ENCODE data around the gene ZCRB1. TPM values are rescaled to one million over a fixed set of nuclear protein-coding genes. Genes with fewer than 3 reads are reported as not detected.

The ZCRB1 gene
- total RNA-seq, 1 donor from 2014 or later, result 59.4 TPM

DNA sequence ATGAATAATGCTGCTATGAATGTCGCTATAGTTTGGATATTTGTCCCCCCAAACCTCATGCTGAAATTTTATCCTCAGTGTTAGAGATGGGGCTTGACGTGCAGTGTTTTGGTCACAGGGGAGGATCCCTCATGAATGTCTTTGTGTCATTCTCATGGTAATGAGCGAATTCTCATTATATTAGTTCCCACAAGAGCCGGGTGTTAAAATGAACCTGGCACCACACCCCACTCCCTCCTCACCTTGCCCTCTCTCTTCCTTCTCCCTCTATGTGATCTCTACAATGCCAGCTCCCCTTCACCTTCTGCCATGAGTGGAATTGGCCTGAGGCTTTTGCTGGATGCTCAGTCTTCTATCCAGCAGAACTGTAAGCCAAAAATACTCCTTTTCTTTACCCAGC lies 50.4 kb downstream of the ZCRB1 start:
- no peaks in the 10 kb centered on the region for H3K27me3 Mint-ChIP-seq (ENCODE audit: low read depth)
- no peaks in the 10 kb centered on the region for H3K36me3 Mint-ChIP-seq (ENCODE audit: low read depth)
- peaks cover 3% of the 10 kb centered on the region for H3K9me3 Mint-ChIP-seq
- TF ChIP-seq, protein P1, sequence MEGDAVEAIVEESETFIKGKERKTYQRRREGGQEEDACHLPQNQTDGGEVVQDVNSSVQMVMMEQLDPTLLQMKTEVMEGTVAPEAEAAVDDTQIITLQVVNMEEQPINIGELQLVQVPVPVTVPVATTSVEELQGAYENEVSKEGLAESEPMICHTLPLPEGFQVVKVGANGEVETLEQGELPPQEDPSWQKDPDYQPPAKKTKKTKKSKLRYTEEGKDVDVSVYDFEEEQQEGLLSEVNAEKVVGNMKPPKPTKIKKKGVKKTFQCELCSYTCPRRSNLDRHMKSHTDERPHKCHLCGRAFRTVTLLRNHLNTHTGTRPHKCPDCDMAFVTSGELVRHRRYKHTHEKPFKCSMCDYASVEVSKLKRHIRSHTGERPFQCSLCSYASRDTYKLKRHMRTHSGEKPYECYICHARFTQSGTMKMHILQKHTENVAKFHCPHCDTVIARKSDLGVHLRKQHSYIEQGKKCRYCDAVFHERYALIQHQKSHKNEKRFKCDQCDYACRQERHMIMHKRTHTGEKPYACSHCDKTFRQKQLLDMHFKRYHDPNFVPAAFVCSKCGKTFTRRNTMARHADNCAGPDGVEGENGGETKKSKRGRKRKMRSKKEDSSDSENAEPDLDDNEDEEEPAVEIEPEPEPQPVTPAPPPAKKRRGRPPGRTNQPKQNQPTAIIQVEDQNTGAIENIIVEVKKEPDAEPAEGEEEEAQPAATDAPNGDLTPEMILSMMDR (conservative IDR thresholded peaks at IDR 0.05), result no peak
- no peak for DNase-seq (ENCODE audit: low read depth, low spot score)
- peaks cover 6% of the 10 kb centered on the region for H3K4me1 Mint-ChIP-seq
- no peak overlapping the region for H3K27ac Mint-ChIP-seq (ENCODE audit: unreplicated experiment)
- H3K4me3 Mint-ChIP-seq, result no peak overlapping the region

DNA sequence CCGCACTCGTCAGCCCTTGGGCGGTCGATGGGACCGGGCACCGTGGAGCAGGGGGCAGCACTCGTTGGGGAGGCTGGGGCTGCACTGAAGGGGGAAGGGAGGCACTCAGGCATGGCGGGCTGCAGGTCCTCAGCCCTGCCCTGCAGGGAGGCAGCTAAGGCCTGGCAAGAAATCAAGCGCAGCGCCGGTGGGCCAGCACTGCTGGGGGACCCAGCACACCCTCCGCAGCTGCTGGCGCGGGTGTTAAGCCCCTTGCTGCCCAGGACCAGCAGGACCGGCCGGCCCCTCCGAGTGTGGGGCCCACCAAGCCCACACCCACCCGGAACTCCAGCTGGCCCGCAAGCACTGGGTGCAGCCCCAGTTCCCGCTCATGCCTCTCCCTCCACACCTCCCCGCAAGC lies 52.2 kb downstream of the ZCRB1 start:
- Mint-ChIP-seq H3K27me3 (ENCODE audit: low read depth) (no peaks in the 10 kb centered on the region), H3K27ac (ENCODE audit: unreplicated experiment) (no peak overlapping the region), H3K9me3 (peaks cover 3% of the 10 kb centered on the region), H3K36me3 (ENCODE audit: low read depth) (no peaks in the 10 kb centered on the region), H3K4me3 (no peak overlapping the region), H3K4me1 (peaks cover 6% of the 10 kb centered on the region)
- DNase-seq (ENCODE audit: low read depth, low spot score), result no peak
- TF ChIP-seq, protein P1 (conservative IDR thresholded peaks at IDR 0.05), result no peak

DNA sequence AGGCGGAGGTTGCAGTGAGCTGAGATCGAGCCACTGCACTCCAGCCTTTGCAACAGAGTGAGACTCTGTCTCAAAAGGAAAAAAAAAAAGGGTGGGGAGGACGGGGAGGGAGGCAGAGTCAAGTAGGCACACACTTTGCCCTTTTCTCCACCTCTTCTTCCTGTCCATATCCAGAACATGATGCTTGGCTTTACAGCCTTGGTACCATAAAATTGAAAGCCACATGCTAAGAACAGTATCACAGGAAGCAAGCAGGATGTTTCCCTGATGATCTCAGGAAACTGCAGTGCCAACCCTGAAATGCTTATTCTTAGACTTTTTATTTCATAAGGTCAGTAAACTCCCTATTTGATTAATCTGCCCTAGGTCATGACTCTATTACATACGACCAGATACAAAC lies 55.3 kb downstream of the ZCRB1 start:
- no peak for DNase-seq (ENCODE audit: low read depth, low spot score)
- Mint-ChIP-seq H3K36me3 (ENCODE audit: low read depth) (no peaks in the 10 kb centered on the region), H3K27ac (ENCODE audit: unreplicated experiment) (no peak overlapping the region), H3K4me1 (peaks cover 6% of the 10 kb centered on the region), H3K4me3 (no peak overlapping the region), H3K9me3 (peaks cover 3% of the 10 kb centered on the region), H3K27me3 (ENCODE audit: low read depth) (no peaks in the 10 kb centered on the region)
- TF ChIP-seq, protein P1 (conservative IDR thresholded peaks at IDR 0.05), result no peak

DNA sequence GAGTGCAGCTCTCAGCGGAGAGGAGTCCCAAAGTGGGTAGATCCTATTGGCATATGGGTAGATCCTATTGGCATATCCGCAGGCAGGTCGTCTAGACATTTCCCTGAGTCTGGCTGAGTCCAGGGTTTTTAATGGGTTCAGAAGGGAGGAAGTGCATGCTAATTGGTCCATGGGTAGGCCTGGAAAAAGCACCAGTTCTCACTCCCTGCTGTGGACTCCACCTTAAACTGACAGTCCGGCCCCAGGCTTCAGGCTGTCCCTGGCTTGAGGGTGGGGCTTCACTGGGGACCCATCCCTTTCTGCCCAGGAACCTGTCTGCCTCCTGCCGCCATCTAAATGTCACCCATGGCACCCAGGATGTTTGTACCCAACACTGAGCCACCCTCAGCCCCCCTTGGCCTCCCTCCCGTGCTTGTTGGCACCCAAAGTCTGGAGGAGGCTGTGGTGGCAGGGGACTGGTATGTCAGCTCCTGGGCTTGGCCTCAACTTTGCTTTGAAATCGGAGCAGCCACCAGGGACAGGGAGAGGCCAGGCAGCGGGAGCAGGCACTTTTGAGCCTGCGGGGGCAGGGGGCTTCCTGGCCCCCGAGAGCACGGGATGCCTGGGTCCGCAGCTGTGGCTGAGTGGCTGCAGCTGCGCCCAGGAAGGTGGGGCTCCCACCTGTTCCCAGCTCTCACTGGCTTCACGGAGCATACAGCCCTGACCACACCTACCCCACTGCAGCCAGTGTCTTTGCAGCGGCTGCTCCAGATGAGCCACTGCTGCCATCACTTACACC lies 58.3 kb downstream of the ZCRB1 start:
- Mint-ChIP-seq H3K4me1 (peaks cover 6% of the 10 kb centered on the region), H3K9me3 (peaks cover 2% of the 10 kb centered on the region)

DNA sequence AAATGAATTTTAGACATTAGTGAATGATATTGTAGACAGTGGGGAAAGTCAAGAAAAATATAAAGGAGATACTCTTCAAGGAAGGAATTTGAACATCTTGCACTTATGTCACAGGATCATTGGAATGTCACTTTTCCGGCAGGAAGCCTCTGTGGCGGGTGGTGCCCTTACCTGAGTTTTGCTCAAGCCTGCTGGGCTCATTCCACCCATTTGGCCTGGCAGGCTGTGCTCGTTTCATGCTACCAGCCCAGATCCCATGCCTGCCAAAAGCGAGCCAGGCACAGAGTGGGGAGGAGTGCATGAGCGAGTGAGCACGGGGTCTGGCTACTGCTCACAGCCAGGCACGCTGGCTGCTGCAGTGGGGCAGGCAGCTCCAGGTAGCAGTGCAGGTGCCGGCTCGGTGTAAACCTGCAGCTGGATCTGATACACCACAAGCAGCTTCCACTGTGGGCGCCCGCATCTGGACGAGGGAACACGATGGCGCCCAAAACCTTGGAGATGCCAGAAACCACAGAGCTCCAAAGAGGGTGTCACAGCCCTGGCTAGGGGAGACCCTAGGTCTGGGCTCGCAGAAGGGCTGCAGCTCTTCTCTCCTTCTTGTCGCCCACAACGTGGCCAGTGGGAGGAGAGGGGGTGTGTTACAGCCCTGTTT lies 59.2 kb downstream of the ZCRB1 start:
- H3K27me3 Mint-ChIP-seq (ENCODE audit: low read depth), result no peaks in the 10 kb centered on the region
- no peak for DNase-seq (ENCODE audit: low read depth, low spot score)
- no peak overlapping the region for H3K27ac Mint-ChIP-seq (ENCODE audit: unreplicated experiment)
- peaks cover 6% of the 10 kb centered on the region for H3K4me1 Mint-ChIP-seq
- H3K36me3 Mint-ChIP-seq (ENCODE audit: low read depth), result no peaks in the 10 kb centered on the region
- H3K4me3 Mint-ChIP-seq, result no peak overlapping the region
- TF ChIP-seq, protein P1 (conservative IDR thresholded peaks at IDR 0.05), result no peak
- H3K9me3 Mint-ChIP-seq, result no peaks in the 10 kb centered on the region

More for the DNA sequence above, 58.3 kb downstream of the ZCRB1 start:
- H3K4me3 Mint-ChIP-seq, result no peak overlapping the region
- no peaks in the 10 kb centered on the region for H3K36me3 Mint-ChIP-seq (ENCODE audit: low read depth)
- TF ChIP-seq, protein P1 (conservative IDR thresholded peaks at IDR 0.05), result no peak
- DNase-seq (ENCODE audit: low read depth, low spot score), result no peak
- H3K27me3 Mint-ChIP-seq (ENCODE audit: low read depth), result no peaks in the 10 kb centered on the region
- H3K27ac Mint-ChIP-seq (ENCODE audit: unreplicated experiment), result no peak overlapping the region

Measured in neural crest cell (in vitro differentiated cells).